ENCODE data around the gene PCK1. TPM values are rescaled to one million over a fixed set of nuclear protein-coding genes. Genes with fewer than 3 reads are reported as not detected.

PCK1 gene
- total and polyA plus RNA-seq, 2 of the 13 experiments (the other 11 are each of a cell fraction or from before 2014, with no cell fraction given), result 6.5 to 12.6 TPM

DNA sequence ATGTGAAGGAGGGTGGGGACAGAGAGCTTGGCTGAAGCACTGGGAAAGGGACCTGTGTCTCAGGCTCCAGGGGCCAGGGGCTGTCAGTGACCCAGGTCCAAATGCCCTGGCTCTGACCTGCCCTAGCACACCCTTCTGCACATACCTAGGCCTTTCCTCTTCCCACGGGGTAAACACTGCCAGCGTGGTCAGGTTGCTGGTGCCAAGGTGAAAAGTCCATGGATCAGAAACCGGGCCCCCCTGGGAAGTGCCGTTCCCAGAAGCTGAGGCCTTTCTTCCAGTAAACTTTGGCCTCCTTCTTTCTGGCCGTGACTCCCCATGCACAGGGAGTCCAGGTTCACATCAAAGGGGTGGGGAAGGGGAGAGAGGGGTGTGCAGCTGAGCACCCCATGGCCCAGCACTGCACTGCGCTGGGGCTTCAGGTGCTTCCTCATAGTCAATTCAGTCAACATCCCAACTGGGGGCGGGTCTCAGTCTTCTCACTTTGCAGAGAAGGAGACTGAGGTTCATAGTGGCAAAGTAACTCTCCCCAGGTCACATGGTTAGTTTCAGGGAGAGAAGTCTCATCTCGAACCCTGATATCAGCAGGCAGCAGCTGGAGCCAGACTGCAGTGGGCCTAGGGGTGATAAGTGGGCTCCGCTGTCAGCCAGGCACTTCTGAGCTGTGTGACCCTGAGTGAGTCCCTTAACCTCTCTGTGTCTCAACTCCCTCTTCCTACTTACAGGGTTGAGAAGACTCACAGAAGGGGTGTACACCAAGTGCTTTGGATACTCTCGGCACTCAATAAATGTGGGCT, 17.0 kb downstream of the PCK1 start (continued):
- TF ChIP-seq TARDBP (CRISPR knock-in tag; IDR thresholded peaks at IDR 0.05) (no peak), ESRRA (CRISPR knock-in tag; IDR thresholded peaks at IDR 0.05; ENCODE audit: low read depth) (peak; percentile 80; the same call in 1 of the 2 replicates), ZNF451 (CRISPR knock-in tag; IDR thresholded peaks at IDR 0.05) (0 out of 2 replicates have a peak, but pooled peaks have one; percentile 67), BCL6 (CRISPR knock-in tag; IDR thresholded peaks at IDR 0.05) (peak; percentile 76), ARNT2 (CRISPR knock-in tag; IDR thresholded peaks at IDR 0.05; ENCODE audit: low read depth) (no peak), FOXA3 (CRISPR knock-in tag; IDR thresholded peaks at IDR 0.05) (peak; percentile 81), ZNF414 (CRISPR knock-in tag; IDR thresholded peaks at IDR 0.05) (peak; percentile 56; the same call in 1 of the 2 replicates), PPARG (CRISPR knock-in tag; conservative IDR thresholded peaks at IDR 0.05) (peak; percentile 81; the same call in 1 of the 2 replicates), ZBTB40 (IDR thresholded peaks at IDR 0.05) (no peak), ZBTB40 (CRISPR knock-in tag; IDR thresholded peaks at IDR 0.05) (peak; percentile 36; the same call in 1 of the 2 replicates), ZNF33A (CRISPR knock-in tag; IDR thresholded peaks at IDR 0.05; ENCODE audit: borderline replicate concordance) (no peak), SMAD3 (CRISPR knock-in tag; IDR thresholded peaks at IDR 0.05) (peak; percentile 57; the same call in 1 of the 2 replicates), JUN (CRISPR knock-in tag; IDR thresholded peaks at IDR 0.05) (peak; percentile 23; the same call in 1 of the 2 replicates), ZSCAN25 (CRISPR knock-in tag; IDR thresholded peaks at IDR 0.05) (peak; percentile 85), ZBTB38 (CRISPR knock-in tag; IDR thresholded peaks at IDR 0.05) (peak; percentile 59; the same call in 1 of the 2 replicates), JUND (CRISPR knock-in tag; IDR thresholded peaks at IDR 0.05) (no peak), ZNF776 (CRISPR knock-in tag; IDR thresholded peaks at IDR 0.05) (0 out of 2 replicates have a peak, but pooled peaks have one; percentile 49), ZNF670 (CRISPR knock-in tag; IDR thresholded peaks at IDR 0.05; ENCODE audit: borderline replicate concordance) (peak; percentile 82; the same call in 1 of the 2 replicates)
- TF ChIP-seq, protein P1, sequence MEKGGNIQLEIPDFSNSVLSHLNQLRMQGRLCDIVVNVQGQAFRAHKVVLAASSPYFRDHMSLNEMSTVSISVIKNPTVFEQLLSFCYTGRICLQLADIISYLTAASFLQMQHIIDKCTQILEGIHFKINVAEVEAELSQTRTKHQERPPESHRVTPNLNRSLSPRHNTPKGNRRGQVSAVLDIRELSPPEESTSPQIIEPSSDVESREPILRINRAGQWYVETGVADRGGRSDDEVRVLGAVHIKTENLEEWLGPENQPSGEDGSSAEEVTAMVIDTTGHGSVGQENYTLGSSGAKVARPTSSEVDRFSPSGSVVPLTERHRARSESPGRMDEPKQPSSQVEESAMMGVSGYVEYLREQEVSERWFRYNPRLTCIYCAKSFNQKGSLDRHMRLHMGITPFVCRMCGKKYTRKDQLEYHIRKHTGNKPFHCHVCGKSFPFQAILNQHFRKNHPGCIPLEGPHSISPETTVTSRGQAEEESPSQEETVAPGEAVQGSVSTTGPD (CRISPR knock-in tag; IDR thresholded peaks at IDR 0.05), result no peak
